HG03520 (cell line): ENCODE results near the gene TCEA2.

ENCODE experiments used
- ATAC-seq: cut with Tn5 transposase; IDR thresholded peaks from one replicate; pipeline ENCODE4 v1.9.1; 2021; ENCODE audit warnings: mild to moderate bottlenecking, moderate library complexity; ENCODE audit not compliant: unreplicated experiment

The TCEA2 gene

DNA sequence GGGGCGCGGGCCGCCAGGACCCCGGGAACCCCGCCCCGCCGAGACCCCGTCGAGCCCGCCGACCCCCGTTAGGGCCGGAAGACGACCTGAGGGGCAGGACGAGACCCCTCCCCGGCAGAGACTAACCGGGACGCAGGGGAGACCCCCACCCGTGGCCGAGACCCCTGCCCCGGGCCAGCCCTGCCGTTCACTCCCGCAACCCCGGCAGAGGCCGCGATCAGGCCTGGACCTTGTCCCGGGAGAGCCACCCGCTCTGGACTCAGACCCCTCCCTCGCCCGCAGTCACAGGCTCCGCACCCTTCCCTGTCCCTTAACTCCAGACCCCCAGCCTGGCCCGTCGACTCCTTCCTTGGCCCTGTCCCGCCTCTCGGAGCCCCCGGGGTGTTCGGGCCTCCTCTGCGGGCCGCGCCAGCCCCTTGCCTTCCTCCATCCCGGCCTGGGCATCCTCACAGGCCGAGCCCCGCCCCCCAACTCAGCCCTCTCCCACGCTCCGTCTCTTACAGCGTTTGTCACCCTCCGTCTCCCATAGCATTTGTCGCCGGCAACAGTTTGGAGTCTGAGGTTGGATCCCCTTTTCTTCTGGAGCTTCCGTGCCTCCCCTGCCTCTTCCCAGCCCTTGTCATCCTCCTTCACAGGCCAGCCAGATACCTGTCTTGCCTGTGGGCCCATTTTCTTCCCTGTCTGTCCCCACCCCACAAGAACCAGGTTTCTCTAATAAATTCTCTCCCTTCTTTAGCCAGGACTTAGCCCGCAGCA is 569 bp downstream of the TCEA2 start:
- no peak for ATAC-seq

DNA sequence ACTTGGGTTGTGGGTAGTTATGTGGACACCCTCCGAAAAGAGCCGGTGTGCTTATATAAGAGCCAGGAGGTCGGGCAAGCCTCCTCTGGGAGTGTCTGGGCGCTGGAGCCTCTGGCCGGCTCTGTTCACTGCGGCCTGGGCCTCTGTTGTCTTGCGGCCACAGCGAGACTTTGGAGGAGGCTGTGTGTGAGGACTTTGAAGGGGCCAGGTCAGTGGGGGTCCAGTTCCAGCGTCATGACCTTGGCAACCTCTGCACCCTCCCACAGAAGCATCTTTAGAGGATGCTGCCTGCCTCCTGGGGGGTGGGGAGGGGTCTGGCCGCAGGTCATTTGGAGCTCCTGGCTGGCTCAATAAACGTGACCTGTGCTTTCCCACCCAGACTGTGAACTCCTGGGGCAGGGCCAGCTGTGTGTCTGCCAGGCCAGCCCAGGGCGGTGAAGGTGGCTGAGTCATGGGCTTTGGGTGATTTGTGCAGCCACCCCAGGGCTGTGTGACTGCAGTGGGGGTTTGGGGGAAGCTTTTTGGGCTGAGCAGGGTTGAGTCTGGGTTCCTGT is 1.2 kb downstream of the TCEA2 start:
- no peak for ATAC-seq

DNA sequence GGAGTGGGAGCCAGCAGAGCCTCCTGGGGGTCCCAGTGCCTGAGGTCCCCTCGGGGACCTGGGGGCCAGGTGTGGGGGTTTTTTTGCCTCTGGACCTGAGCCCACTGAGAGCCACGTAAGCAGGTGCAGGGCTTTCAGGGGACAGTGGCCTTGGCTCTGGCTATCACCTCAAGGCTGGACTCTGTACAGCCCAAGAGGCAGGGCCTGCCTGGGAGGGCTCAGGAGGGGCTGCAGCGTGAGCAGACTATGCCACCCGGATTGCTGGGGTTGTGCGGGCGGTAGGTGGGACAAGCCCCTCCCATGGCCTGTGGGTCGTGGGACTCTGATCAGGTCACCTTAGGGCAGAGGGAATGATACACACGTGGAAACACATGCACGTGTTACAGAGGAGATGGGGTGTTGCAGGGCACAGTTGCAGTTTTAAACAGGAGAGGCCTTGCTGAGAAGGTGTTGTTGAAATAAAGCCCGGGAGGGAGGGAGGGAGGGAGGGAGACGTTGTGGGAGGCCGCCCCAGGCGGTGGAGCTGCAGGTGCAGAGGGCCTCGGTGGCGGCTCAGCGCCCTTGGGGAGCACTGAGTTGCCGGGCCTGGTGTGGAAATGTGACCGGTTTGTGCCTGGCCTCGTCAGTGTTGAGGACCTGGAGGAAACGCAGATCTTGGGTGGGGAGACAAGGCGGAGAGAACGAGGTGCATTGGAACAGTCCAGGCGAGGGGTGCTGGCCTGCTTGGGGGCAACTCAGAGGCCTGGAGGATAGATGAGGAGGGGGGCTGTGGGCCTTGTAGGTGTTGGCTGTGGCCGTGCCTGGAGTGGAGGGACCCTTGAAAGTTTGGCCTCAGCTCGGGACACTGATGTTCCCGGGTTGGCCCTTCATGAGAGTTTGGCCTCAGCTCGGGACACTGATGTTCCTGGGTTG is 2.3 kb downstream of the TCEA2 start:
- no peak for ATAC-seq

DNA sequence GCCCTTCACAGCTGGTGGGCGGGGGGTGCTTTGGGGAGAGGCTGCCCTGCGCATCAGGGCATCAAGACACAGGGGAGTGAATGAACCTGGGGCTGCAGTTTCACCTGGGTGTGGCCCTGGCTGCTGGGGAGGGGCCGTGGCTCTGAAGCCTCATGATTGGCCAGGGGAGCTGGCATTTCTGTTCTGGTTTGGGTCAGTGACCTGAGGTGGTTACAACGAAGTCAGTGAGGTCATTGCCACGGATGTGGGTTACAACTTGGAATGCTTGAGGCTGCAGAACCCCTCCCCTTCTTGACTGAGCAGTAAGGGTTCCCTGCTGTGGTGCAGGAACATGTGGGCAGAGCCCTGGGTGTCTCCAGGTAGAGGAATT is 3.0 kb downstream of the TCEA2 start:
- ATAC-seq, result no peak

DNA sequence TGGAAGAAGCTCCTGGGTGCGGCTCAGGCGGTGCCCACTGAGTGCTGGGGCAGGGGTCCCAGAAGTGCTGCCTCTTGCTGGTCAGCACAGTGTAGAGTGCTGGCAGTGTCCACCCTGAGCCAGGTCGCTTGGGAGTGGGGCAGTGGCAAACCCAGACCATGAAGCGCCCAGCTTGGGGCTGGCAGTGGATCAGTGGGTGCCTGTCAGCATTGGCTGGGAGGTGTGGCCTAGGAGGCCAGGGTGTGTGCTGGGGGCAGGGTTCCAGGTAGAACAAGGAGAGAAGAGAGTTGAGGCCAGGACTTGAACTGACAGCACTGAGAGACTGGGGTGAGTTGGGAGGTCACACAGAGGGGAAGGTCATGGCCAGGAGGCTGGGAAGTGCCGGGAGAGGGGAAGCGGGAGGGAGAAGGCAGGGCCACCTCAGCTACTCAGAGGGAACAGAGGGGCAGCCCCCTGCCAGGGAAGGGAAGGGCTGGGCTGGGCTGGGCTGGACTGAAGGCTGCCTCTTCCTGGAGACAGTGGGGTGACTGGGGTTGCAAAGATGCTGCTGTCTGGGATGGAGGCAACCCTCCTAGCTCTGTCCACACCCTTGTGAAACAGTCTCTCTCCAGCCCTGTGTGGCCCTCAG is 4.1 kb downstream of the TCEA2 start:
- ATAC-seq, result no peak

DNA sequence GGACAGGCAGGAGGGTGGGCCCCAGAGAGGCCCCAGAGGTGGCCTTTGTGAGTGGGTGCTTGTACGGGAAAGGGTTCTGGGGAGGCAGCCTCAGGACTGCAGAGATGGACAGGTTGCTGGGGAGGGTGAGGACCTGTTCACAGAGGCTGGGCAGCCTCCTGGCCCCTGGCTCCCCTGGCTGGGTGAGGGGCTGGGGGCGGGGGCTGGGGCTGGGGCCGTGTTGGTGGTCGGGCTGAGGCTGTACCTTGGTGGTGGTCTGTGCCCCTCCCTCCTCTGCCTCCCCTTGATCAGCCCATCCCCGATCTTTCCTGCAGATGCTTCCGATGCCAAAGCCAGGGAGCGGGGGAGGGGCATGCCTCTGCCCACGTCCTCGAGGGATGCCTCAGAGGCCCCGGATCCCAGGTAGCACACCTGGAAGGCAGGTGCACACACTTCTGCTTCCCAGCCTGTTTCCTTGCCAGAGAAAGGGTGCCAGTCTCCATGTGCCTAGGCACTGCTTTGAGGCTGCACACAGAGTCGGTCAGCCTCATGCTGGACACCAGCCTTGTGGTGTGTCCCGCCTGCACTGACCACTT is 4.8 kb downstream of the TCEA2 start:
- no peak for ATAC-seq

DNA sequence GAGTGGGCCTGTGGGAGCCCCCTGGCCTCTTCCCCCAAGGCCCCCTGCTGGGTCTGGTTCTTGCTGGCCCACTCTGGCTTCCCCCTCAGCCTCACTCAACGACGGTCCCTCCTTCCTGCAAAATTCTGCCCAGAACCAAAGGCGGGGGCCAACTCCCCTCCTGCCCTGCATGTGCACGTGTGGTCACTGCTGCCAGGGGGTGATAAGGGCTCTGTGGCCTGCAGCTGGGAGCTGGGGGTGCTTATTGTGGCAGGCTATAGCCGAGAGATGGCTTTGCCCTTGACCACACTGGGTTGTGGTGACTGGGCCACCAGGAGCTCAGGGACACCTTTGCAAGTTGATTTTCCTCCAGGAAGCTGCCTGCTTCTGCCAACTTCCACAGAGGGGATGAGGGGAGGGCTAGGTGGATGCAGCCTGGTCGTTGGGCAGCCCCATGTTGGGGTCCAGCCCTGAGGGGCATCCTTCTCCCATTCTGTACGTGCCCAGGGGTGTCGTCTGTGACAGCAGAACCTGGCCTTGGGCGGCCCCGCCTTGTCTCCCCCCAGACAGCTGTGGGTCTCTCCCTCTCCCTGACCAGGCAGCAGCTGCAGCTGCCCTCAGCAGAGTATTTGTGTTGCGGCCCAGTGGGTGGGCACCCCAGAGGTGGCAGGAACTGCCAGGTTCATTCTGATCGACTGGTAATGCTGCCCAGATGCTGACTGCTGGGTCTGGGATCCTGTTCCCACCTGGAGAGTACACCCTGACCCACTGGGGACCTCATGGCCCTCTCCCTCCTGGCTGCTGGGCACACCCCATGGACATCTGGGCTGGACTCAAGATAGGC is 5.6 kb downstream of the TCEA2 start:
- no peak for ATAC-seq

DNA sequence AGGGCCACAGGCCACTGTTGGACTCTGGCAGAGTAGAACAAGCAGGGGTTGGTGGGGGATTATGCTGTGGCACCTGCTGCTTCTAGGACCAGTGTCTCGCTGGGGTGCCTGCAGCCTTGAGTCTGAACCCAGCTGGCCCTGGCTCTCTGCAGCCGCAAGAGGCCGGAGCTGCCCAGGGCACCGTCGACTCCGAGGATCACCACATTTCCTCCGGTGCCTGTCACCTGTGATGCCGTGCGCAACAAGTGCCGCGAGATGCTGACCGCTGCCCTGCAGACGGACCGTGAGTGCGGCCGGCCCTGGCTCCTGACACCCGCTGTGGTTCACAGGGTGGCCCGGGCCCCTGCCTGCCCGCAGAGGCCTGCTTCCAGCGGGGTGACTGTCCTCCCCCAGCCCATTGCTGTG is 6.2 kb downstream of the TCEA2 start:
- ATAC-seq, result no peak

DNA sequence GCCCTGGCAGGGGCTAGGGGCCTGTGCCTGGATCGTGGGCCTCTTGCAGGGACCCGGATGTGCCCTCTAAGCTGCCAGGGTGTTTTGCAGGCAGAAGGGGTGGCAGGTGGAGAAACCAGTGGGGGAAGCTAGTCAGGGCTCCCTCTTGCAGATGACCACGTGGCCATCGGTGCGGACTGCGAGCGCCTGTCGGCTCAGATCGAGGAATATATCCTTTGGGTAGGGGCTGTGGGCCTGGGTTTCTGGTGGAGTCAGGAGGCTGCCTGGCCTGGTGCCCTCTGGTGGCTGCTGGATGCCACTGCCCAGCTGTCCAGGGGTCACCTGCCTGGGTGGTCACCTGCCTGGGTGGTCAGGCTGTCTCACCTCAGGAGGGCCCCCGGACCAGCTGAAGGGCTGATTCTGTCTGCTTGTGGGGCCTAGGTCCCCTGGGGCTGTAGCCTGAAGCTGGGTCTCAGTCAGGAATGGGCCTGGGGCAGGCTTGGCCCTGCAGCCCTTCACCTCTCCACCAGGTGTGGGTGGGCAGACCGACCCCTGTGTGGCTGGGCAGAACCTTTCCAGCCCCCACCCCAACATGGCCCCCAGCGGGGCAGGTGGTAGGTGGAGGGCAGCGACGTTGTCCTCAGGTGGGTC is 6.7 kb downstream of the TCEA2 start:
- no peak for ATAC-seq

DNA sequence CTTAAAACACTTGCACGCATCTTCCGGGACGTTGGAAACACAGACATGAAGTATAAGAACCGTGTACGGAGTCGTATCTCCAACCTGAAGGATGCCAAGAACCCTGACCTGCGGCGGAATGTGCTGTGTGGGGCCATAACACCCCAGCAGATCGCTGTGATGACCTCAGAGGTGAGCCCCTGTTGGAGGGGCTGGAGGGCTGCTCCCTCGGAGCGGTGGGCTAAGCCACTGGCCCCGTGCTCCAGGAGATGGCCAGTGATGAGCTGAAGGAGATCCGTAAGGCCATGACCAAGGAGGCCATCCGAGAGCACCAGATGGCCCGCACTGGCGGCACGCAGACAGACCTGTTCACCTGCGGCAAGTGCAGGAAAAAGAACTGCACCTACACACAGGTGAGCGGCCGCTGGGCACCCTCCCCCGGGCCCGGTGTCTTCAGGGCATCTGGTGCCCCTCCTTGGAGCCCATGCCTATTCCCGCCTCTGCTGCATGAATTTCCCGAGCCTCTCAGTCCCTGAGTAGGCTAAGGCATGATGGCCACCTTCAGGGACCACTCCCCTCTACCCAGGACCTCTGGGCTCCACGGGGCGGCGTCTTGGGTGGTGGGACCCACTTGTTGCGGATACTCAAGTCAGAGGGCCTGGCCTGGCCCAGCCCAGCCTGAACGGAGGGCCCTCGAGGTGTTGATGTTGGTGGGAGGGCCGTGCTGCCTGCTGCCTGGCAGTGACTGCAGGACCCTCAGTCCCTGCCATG is 7.4 kb downstream of the TCEA2 start:
- ATAC-seq, result no peak

DNA sequence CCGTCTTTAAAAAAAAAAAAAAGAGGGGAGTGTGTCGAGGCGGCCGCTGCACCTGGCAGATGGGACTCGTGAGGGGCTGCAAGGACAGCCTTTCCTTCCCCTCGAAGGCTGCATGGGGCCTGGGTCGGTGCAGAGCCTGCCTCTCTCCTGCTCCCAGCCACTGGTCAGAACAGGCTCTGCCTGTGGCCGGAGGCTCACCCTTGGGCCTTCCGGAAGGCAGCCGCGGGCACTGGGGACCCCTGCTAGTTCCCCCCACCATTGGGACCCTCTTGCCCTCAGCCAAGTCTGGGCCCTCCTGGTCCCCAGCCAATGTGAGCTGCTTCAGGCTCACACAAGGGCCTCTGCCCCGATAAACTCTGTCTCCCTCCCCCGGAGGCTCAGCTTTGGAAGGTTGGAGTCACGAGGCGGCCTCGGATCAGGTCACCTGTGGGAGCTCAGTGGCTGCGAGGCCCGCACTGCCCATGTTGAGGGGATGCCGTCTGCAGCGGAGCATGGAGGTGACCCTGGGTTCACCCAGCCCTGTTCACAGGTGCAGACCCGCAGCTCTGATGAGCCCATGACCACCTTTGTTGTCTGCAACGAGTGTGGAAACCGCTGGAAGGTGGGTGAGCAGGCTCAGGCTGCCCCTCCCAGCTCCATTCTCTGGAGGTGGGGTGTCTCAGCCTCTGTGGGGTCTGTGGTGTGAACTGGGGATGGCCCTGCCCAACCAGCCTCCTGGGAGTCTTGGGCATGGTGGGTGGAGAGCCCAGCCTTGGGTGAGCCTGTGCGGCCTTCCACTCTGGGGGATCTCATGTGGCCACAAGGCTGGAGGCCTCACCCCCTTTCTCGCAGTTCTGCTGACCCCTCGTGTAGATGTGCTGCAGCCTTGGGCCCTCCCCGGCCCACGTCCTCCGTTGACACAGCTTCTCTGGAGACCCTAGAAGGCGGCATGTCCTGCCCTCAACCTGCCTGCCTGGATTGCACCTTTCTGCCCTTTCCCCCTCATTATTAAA is 8.6 kb downstream of the TCEA2 start:
- no peak for ATAC-seq

DNA sequence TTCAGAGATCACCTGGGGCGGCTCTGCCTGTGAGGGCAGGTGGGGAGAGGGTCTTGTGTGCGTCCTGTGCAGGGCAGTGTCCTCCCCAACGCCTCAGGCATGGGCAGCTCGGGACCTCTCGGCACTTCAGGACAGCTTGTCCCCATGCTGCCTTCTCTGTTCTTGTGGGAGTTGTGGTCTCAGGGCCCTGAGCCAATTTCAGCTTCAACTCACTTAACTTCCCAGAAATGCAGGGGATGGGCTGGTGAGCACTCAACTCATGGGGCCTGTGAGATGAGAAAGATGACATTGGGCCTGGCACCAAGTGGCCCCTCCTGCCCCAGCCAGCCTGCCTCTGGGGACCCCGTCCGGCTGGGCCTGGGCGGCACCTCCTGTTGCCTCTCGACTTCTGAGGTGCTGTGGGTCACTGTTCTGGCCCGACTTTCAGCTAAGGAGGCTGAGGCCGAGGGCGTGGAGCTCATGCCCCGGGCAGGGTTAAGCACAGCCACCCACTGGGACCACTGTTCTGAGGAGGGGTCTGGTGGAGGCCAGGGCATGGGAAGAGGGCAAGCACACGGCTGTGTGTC is 9.6 kb downstream of the TCEA2 start:
- no peak for ATAC-seq

DNA sequence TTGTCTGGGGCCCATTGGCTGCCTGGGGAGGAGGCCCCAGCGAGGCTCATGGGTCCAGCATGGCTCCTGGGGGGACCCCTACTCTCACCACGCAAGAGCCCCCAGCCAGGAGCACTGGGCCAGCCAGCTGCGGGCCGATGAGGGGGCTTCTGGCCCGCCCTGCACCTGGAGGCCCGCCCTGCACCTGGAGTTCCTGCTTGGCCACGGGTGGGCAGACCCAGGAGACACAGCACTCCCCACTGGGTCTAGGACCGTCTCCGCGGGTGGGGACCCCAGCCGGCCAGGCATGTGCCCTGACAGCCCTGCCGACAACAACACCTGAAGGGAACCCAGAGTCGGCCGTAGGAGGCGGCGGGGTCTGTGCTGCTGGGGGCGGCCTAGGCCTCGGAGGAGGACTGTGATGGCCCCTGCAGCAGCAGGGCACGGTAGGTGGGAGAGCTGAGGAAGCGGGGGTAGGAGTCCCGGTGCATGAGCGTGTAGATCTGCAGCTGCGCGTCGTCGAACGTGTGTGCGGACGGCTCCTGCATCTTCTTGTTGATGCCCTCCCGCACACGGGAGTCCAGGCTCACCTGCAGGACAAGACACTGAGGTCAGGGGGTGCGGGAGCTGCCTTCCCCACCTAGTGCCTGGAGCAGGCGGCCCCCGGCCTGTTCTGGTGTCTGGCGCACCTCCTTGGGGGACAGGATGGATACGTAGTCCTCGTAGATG is 10.6 kb downstream of the TCEA2 start:
- ATAC-seq, result no peak

DNA sequence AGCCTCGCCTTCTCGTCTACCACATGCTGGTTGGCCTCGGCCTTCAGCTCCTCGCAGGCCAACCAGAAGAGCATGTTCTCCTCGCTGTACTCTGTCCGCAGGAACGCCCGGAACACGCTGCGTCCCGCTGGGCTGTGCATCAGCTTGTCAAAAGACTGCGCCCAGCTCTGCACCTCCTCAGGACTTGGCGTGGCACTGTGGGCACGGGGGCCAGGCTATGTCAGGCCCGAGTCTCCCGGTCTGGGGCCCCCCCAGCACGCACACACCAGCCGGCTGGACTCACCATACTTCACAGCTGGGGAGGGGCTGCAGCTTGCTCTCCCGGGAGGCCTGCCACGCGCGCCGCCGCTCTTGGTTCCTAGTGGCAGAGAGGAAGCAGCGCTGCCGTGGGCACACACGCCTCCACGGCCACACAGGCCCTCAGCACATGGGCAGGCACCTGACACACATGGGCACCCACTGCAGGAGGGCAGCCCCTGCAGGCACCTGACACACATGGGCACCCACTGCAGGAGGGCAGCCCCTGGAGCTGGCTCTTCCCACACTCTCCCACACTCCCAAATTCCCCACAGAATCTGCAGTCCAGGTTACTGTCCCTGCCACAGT is 11.3 kb downstream of the TCEA2 start:
- ATAC-seq, result no peak

DNA sequence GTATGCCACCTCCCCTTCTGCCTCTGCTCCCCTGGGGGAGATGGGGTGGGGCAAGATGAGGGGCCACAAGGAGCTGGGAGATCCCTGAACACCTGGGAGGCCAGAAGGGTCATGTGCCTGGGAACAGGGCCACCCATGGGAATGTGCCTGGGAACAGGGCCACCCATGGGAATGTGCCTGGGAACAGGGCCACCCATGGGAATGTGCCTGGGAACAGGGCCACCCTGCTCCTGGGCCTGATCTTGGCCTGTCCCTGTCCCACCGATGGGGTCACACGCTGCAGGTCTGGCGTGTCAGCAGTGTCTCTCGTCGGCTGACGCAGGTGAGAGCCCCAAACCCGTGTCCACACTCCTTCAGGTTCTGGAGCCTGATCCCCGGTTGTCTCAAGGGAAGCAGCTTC is 12.0 kb downstream of the TCEA2 start:
- no peak for ATAC-seq

DNA sequence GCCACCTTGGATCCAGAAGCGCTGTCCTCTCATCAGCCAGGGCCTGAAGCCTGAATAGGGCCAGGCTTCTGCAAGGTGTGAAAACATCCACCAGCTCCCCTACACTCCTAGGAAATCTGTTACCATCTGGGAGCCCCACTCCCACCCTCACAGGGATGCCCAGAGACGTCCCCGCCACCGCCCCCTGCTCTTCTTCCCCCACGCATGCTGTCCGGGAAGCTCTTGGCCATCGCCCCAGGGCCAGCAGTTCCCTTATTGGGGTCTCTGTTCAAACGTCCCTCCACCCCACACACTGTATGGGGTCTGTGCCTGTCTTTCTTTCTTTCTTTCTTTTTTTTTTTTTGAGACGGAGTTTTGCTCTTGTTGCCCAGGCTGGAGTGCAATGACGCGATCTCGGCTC is 12.6 kb downstream of the TCEA2 start:
- ATAC-seq, result no peak
